Parathyroid adenoma (tissue), 2 donors: ENCODE data around the gene GULP1.
A peak's percentile ranks its signal among the peaks of the same experiment; 100 is the strongest.
"Not testable (repeated sequence)": the region's sequence is repeated elsewhere in the genome, so short reads cannot be mapped to it uniquely, and the experiment has no call there.

ENCODE experiments used
- H2AFZ ChIP-seq: fragments of 300-600 bp; sonication (generic); one replicate; pipeline ENCODE4 v1.7.0; 2017; ENCODE audit warnings: antibody characterized with exemption, mild to moderate bottlenecking
- H3K27ac ChIP-seq: fragments of 300-600 bp; sonication (generic); one replicate; pipeline ENCODE4 v1.7.0; 2017
- H3K27me3 ChIP-seq: fragments of 300-600 bp; sonication (generic); one replicate; pipeline ENCODE4 v1.7.0; 2017; ENCODE audit warnings: low read length; ENCODE audit not compliant: control insufficient read depth, insufficient read depth
- H3K36me3 ChIP-seq: fragments of 300-600 bp; sonication (generic); one replicate; pipeline ENCODE4 v1.7.0; 2017; ENCODE audit warnings: low read length; ENCODE audit not compliant: control insufficient read depth, insufficient read depth
- H3K4me1 ChIP-seq: fragments of 300-600 bp; sonication (generic); one replicate; pipeline ENCODE4 v1.7.0; 2017; ENCODE audit warnings: control low read depth
- H3K4me2 ChIP-seq: fragments of 300-600 bp; sonication (generic); one replicate; pipeline ENCODE4 v1.7.0; 2017; ENCODE audit warnings: low read length
- H3K4me3 ChIP-seq: fragments of 300-600 bp; sonication (generic); one replicate; pipeline ENCODE4 v1.7.0; 2017; ENCODE audit warnings: low read depth, low read length
- H3K79me2 ChIP-seq: fragments of 300-600 bp; sonication (generic); one replicate; pipeline ENCODE4 v1.7.0; 2017; ENCODE audit warnings: control low read depth
- H3K9ac ChIP-seq: fragments of 300-600 bp; sonication (generic); one replicate; pipeline ENCODE4 v1.7.0; 2017; ENCODE audit warnings: mild to moderate bottlenecking
- H3K9me3 ChIP-seq: fragments of 300-600 bp; sonication (generic); one replicate; pipeline ENCODE4 v1.7.0; 2017; ENCODE audit warnings: low read length; ENCODE audit not compliant: control insufficient read depth
- TF ChIP-seq, protein P1 (sequence below): fragments of 300-600 bp; sonication (generic); IDR thresholded peaks from one replicate; pipeline ENCODE4 v1.7.0; 2017; ENCODE audit warnings: antibody characterized with exemption, mild to moderate bottlenecking
- donor health status: primary hyperparathyroidism.

The GULP1 gene

DNA sequence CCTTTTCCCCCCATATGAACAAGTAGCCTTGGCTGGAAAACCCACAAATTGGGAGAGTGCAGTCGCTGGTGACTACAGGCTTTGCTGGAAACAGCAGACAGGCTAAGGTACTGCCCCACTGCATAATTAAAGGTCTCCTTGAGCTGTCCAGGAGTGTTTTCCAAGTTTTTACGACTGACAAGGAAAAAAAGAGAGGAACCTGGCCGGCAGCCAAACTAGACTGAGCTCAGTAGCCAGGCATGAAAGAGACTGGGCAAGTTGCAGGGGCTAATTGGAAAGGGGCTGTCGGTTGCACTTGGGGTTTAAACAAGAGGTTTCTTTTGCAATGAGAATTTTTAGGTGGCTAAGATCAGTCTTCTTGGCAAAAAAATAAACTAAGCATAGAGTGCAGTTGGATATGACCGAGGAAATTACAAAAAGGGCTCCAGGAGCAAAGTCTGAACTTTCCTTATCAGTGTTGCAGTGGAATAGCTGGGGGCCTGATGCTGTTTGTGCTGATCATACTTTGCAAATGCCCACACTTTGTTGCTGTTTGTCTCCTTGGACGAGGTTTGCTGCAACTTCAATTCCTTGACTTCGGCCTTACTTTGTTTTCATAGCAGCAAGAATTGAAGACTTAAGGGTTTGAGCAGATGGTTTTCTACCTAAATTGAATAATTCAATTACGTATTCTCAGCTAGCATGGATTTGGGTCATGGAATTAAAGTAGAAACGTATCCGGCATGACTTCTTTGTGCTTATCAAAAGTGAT, 2.1 kb downstream of the GULP1 start:
- Histone ChIP-seq H3K4me1 (no peaks in the 10 kb centered on the region), H3K79me2 (no peaks in the 10 kb centered on the region), H3K9me3 (no peaks in the 10 kb centered on the region), H2AFZ (peak overlapping the region; percentile 63), H3K36me3 (no peaks in the 10 kb centered on the region), H3K27me3 (no peaks in the 10 kb centered on the region), H3K9ac (no peak overlapping the region), H3K4me3 (no peak overlapping the region), H3K4me2 (peak overlapping the region; percentile 15), H3K27ac (no peak overlapping the region)
- TF ChIP-seq, protein P1, sequence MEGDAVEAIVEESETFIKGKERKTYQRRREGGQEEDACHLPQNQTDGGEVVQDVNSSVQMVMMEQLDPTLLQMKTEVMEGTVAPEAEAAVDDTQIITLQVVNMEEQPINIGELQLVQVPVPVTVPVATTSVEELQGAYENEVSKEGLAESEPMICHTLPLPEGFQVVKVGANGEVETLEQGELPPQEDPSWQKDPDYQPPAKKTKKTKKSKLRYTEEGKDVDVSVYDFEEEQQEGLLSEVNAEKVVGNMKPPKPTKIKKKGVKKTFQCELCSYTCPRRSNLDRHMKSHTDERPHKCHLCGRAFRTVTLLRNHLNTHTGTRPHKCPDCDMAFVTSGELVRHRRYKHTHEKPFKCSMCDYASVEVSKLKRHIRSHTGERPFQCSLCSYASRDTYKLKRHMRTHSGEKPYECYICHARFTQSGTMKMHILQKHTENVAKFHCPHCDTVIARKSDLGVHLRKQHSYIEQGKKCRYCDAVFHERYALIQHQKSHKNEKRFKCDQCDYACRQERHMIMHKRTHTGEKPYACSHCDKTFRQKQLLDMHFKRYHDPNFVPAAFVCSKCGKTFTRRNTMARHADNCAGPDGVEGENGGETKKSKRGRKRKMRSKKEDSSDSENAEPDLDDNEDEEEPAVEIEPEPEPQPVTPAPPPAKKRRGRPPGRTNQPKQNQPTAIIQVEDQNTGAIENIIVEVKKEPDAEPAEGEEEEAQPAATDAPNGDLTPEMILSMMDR, result no peak

DNA sequence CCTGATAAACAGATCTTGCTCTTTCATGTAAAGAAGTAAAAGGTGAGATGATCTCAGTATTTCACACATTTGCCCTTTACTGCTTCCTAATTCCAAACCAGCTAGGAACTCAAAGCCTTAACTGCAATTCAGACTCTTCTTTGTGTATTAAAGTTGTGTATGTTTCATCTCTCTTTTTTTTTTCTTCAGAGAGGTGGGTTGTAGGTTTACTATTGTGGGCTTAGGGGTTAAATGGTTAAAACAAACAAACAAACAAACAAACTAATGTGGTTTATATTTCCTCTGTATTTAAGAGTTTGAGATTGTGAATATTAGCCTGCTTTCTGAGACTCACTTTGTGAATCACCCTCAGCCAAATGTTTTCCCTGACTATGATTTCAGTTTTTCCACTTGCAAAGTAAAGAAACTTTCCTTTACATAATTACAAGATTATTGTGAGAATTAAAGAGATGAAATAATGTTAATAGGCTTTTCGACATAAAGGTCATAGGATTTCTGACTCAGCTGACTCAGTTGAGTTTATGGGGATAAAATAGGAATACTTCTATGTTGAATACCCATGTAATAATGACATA, 2.8 kb downstream of the GULP1 start:
- H2AFZ ChIP-seq, result no peak overlapping the region
- H3K9me3 ChIP-seq, result no peaks in the 10 kb centered on the region
- TF ChIP-seq, protein P1, result no peak
- H3K27me3 ChIP-seq, result no peaks in the 10 kb centered on the region
- H3K9ac ChIP-seq, result no peak overlapping the region
- peak overlapping the region; percentile 15 for H3K4me2 ChIP-seq
- H3K79me2 ChIP-seq, result no peaks in the 10 kb centered on the region
- H3K27ac ChIP-seq, result no peak overlapping the region
- H3K36me3 ChIP-seq, result no peaks in the 10 kb centered on the region
- no peak overlapping the region for H3K4me3 ChIP-seq
- H3K4me1 ChIP-seq, result no peaks in the 10 kb centered on the region

DNA sequence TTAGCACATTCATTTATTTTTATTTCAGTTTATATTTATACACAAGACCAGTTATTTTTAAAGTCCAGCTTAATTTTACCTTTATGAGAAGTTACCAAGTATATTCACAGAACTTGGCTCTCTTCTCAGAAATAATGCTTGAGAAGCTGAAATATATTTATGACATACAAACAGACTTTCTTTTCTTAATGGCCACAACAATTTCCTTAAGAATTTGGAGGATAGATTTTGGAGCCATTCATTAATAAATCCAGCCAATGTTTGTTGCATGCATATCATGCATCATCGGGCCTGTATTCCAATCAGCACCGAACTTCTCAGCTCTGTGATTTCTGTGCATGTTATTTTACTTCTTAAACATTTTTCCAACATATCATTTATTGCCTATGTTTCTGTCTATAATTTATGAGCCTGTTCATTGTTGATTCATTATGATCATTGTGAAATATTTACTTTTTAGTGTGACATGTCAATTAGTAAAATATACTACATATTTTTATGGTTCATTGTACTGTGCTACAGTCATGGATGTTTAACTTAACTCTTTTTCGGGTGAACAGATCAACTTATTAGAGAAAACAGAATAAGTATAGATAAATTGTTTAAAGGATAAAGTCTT, 3.5 kb downstream of the GULP1 start:
- H3K79me2 ChIP-seq, result no peaks in the 10 kb centered on the region
- H3K27me3 ChIP-seq, result no peaks in the 10 kb centered on the region
- no peak overlapping the region for H2AFZ ChIP-seq
- no peak overlapping the region for H3K4me2 ChIP-seq
- no peak overlapping the region for H3K4me3 ChIP-seq
- TF ChIP-seq, protein P1, result no peak
- no peak overlapping the region for H3K9ac ChIP-seq
- no peaks in the 10 kb centered on the region for H3K36me3 ChIP-seq
- no peaks in the 10 kb centered on the region for H3K4me1 ChIP-seq
- H3K27ac ChIP-seq, result no peak overlapping the region
- no peaks in the 10 kb centered on the region for H3K9me3 ChIP-seq

DNA sequence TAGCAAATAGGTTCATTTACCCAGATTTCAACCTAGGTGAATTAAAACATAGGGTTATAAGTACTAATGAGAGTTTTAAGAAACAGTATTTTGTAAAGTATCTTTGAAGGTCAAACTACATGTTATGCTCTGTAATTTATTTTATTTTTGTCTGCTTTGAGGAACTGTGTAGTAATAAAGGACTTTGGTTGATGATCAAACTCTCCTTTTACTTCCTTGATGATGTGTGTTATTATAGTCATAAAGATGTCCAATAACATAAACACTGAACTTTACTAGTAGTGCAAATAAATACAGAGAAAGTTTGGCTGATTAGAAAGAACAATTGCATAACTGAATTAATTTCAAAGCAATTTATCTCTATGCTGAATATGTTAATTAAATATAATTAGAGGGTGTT, 6.3 kb downstream of the GULP1 start:
- no peaks in the 10 kb centered on the region for H3K4me1 ChIP-seq
- no peak overlapping the region for H3K4me2 ChIP-seq
- H3K27me3 ChIP-seq, result no peaks in the 10 kb centered on the region
- no peak overlapping the region for H3K4me3 ChIP-seq
- TF ChIP-seq, protein P1, result no peak
- H3K79me2 ChIP-seq, result no peaks in the 10 kb centered on the region
- no peaks in the 10 kb centered on the region for H3K36me3 ChIP-seq
- H3K9me3 ChIP-seq, result no peaks in the 10 kb centered on the region
- H2AFZ ChIP-seq, result no peak overlapping the region
- no peak overlapping the region for H3K9ac ChIP-seq
- no peak overlapping the region for H3K27ac ChIP-seq

DNA sequence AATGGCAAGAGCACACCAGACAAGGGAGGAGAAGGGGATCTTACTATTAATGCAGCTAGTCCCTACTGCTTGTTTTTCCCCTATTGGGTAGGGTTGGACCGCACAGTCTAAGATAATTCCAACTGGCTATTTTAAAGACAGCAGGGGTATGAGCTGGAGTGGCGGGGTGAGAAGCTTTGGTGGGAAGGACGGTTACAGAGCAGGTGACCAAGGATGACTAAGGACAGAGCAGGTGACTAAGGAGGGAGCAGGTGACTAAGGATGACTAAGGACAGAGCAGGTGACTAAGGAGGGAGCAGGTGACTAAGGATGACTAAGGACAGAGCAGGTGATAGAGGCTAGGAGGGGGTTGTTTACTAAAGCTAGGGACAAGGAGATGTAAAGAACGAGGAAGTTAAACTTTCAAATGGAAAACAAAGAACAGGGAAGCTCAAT, 7.3 kb downstream of the GULP1 start:
- not testable (repeated sequence) for H3K4me1 ChIP-seq, H3K9ac ChIP-seq, H3K4me3 ChIP-seq, H3K36me3 ChIP-seq, H3K4me2 ChIP-seq, H2AFZ ChIP-seq, H3K9me3 ChIP-seq, H3K27ac ChIP-seq, H3K79me2 ChIP-seq, H3K27me3 ChIP-seq
